Pancreas (tissue), 10 donors: ENCODE results near the gene SYNGR1. TPM values are rescaled to one million over a fixed set of nuclear protein-coding genes. Genes with fewer than 3 reads are reported as not detected.
A peak's percentile ranks its signal among the peaks of the same experiment; 100 is the strongest.

Experiments used
- ATAC-seq, 4 donors: fragments of 200-7000 bp; cut with Tn5 transposase; one replicate each; pipeline versions ENCODE4 v1.8.0 to v1.9.1; 2020; ENCODE audit warnings: mild to moderate bottlenecking in 4 of 4, moderate library complexity in 4 of 4
- DNase-seq, 6 donors: peaks; one replicate each; pipeline ENCODE4 v3.0.0-alpha.2; 2020
- FAIRE-seq: peaks from 2 replicates; lab custom pipeline; 2012; peaks lifted over from hg19 to GRCh38; lab: Jason Lieb, UNC
- H3K27ac ChIP-seq, 4 donors: fragments of 200-600 bp; sonication (generic); 1 replicate in 3 of 4; 2 replicates in 1 of 4; pipeline versions ENCODE4 v1.5.0 to v1.8.0; 2020
- H3K27me3 ChIP-seq, 4 donors: fragments of 200-600 bp; one replicate each; pipeline ENCODE4 v1.8.0; 2021
- H3K36me3 ChIP-seq, 3 donors: fragments of 200-600 bp; sonication (generic) in 1 of 3; one replicate each; pipeline versions ENCODE4 v1.5.0 to v1.8.0; 2020 to 2021
- H3K4me1 ChIP-seq, 3 donors: fragments of 200-600 bp; one replicate each; pipeline ENCODE4 v1.8.0; 2021
- H3K4me3 ChIP-seq, 4 donors: fragments of 200-600 bp; sonication (generic) in 2 of 4; one replicate each; pipeline versions ENCODE4 v1.5.0 to v1.8.0; 2020 to 2021
- H3K9me3 ChIP-seq, 4 donors: fragments of 200-600 bp; one replicate each; pipeline ENCODE4 v1.8.0; 2021
- WGBS, 2 donors: extraction: QIAGEN DNeasy Blood & Tissue Kit; methylation state at CpG; one replicate each; pipeline ENCODE4 v1.1.7; 2013; 5-methylcytosine and 5-hydroxymethylcytosine counted together
- intact Hi-C, 3 donors: fragments of 100-400 bp; cut with DNase I; formaldehyde crosslinking; loops; one replicate each; pipeline versions ENCODE4 v1.11.1 to v1.14.2; 2022
- polyA plus RNA-seq, 2 donors: library from polyadenylated mRNA; stranded (reverse); fragments of 200-250 nt; gene quantifications; one replicate each; pipeline ENCODE4 v1.2.3, GENCODE V29; 2013
- total RNA-seq, 6 donors: library from RNA; stranded (reverse); fragmentation: NEBNext Ultra II Directional in 4 of 6; extraction: Animal tissue kit (Norgen Biotek cat#: 25700) in 4 of 6; gene quantifications; one replicate each; pipeline versions ENCODE4 v1.2.1 to v1.2.4, GENCODE V29; 2021 to 2023
- TF ChIP-seq, protein P1 (sequence below), 4 donors: fragments of 200-600 bp; sonication (generic) in 3 of 4; IDR thresholded peaks; one replicate each; pipeline versions ENCODE4 v1.5.0 to v1.8.0; 2021; ENCODE audit warnings: antibody characterized with exemption in 4 of 4
- donor health status: healthy with polysubstance abuse.
- donor health status: DM: no; HTN: no; CAD: no; lungs with moderate emphysema.
- donor health status: DM: no; HTN: no; CAD: no.
- donor health status: control.
- donor health status: control.
- donor health status: Bipolar disorder and iron deficiency.
- donor health status: DM: yes; HTN: yes; CAD: no.
- donor health status: DM: no; HTN: no; CAD: no.
- donor health status: DM: no; HTN: no; CAD: no.
- donor health status: DM: yes; HTN: yes; CAD: no.

Gene SYNGR1
- total and polyA plus RNA-seq, 8 donors: 12.2 to 26.8 (median 16.5) TPM

DNA sequence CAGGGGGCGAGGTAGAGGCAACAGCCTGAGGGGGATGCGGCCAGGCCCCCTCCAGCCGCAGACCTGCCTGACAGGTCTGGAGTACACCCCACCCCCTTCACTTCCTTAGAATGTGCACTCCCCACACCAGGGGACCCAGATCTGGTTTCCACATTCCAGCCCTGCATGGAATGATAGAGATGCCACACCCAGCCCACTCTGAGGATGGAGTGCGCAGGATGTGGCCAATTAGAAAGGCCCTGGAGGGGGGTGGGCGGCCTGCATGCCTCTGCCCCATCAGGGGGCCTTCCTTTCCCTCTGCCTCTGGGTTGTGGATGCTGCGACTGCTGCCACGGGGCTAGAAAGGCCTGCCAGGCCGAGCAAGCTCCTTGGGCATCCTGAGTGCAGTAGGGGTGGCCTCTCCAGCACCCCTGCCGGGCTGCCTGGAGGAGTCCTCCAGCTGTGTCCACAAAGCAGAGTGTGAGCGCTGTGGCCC lies 78.8 kb downstream of the SYNGR1 start:
- Histone ChIP-seq H3K9me3 (no peaks in the 10 kb centered on the region), H3K4me3 (no peak overlapping the region), H3K27ac (no peak overlapping the region), H3K27me3 (no peaks in the 10 kb centered on the region), H3K36me3 (peaks cover 0 to 56% (median 6%) of the 10 kb centered on the region in 3 donors), H3K4me1 (no peaks in the 10 kb centered on the region)
- TF ChIP-seq, protein P1, sequence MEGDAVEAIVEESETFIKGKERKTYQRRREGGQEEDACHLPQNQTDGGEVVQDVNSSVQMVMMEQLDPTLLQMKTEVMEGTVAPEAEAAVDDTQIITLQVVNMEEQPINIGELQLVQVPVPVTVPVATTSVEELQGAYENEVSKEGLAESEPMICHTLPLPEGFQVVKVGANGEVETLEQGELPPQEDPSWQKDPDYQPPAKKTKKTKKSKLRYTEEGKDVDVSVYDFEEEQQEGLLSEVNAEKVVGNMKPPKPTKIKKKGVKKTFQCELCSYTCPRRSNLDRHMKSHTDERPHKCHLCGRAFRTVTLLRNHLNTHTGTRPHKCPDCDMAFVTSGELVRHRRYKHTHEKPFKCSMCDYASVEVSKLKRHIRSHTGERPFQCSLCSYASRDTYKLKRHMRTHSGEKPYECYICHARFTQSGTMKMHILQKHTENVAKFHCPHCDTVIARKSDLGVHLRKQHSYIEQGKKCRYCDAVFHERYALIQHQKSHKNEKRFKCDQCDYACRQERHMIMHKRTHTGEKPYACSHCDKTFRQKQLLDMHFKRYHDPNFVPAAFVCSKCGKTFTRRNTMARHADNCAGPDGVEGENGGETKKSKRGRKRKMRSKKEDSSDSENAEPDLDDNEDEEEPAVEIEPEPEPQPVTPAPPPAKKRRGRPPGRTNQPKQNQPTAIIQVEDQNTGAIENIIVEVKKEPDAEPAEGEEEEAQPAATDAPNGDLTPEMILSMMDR (IDR thresholded peaks at IDR 0.05): no peak
- DNase-seq (no peak), ATAC-seq (no peak), FAIRE-seq (no peak)
- 86 to 90% methylated on average over 10 of the region's 10 CpGs for WGBS, 2 donors
- intact Hi-C loops: no loop called here

DNA sequence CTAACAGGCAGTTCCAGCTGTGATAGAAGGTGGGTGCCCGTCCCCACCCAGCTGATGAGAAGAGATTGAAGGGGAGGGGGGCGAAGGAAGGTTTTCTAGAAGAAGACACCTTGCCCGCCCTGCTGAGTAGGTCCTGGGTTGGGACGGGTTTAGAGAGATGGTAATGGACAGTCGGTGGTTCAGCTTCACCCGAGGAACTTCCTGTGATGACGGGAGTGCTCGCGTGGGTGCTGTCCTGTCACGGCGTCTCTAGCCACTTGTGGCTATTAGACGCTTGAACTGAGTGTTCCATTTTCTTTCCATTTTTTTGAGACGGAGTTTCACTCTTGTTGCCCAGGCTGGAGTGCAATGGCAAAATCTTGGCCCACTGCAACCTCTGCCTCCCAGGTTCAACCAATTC lies 79.4 kb downstream of the SYNGR1 start:
- FAIRE-seq (no peak), DNase-seq (no peak), ATAC-seq (no peak)
- intact Hi-C loops: no loop called here
- TF ChIP-seq, protein P1 (IDR thresholded peaks at IDR 0.05): no peak
- Histone ChIP-seq H3K27ac (no peak overlapping the region), H3K4me3 (no peak overlapping the region), H3K36me3 (peaks cover 0 to 56% (median 6%) of the 10 kb centered on the region in 3 donors), H3K9me3 (no peaks in the 10 kb centered on the region), H3K27me3 (no peaks in the 10 kb centered on the region), H3K4me1 (no peaks in the 10 kb centered on the region)
- 92 to 93% methylated on average over 13 of the region's 13 CpGs for WGBS, 2 donors

DNA sequence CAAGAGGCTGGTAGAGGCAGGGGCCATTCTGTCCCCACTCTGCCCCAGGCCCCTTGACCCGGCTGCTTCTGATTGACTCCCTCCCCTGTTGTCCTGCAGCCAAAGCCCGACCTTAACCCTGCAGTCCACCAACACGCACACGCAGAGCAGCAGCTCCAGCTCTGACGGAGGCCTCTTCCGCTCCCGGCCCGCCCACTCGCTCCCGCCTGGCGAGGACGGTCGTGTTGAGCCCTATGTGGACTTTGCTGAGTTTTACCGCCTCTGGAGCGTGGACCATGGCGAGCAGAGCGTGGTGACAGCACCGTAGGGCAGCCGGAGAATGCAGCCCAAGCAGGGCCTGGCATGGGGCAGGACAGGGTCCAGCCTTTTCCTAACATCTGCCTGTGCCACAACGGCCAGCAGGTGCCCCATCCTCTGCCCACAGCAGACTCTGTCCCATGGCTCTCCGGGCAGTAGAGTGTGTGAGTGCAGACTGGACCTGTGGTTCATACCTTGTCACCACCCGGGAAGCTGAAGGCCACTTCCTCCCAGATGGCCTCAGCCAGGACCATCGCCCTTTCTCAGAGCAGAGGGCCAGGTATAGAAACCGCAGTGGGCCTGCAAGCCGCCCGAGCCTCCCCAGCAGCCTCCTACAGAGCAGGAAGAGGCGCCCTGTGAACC lies 80.3 kb downstream of the SYNGR1 start:
- H3K4me1 ChIP-seq: no peaks in the 10 kb centered on the region
- ATAC-seq: no peak
- peaks cover 0 to 56% (median 6%) of the 10 kb centered on the region in 3 donors for H3K36me3 ChIP-seq
- no peak overlapping the region for H3K4me3 ChIP-seq
- TF ChIP-seq, protein P1 (IDR thresholded peaks at IDR 0.05): no peak
- WGBS, 2 donors: 87 to 92% methylated on average over 27 of the region's 27 CpGs
- H3K27ac ChIP-seq: peak overlapping the region in 1 of 4 donors; percentile 2
- DNase-seq: peak in 1 of 6 donors; percentile 48
- FAIRE-seq: no peak
- no peaks in the 10 kb centered on the region for H3K27me3 ChIP-seq
- H3K9me3 ChIP-seq: no peaks in the 10 kb centered on the region
- intact Hi-C loops: no loop called here

DNA sequence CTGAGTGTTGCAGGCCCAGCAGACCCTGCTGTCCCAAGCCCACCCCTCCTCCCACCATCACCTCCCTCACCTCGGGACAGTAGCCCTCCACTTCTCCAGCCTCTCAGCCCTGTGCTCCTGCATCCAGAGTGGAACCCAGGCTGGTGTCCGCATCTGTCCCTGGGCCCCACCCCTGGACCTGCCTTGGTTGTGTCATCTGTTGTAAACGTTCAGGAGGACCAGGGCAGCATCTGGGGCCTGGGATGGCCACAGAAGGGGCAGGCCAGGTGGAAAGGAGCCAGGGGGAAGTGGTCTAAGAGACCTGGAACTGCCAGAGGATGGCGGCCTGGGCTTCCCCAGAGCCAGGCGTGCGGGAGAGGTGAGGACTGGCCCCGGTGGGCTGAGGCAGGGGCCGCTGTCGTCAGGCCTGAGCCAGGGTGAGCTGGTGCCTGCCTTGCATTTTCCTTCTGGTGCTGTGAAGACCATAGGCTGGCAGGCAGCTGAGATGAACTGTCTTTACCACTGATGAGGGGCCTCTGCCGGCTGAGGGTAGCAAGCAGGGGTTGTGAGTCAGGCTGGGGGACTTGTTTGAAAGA lies 80.9 kb downstream of the SYNGR1 start:
- 81 to 85% methylated on average over 10 of the region's 10 CpGs for WGBS, 2 donors
- peaks cover 0 to 56% (median 6%) of the 10 kb centered on the region in 3 donors for H3K36me3 ChIP-seq
- no peak for ATAC-seq

More for the DNA sequence above, 80.9 kb downstream of the SYNGR1 start:
- Histone ChIP-seq H3K4me1 (no peaks in the 10 kb centered on the region), H3K4me3 (no peak overlapping the region), H3K27me3 (no peaks in the 10 kb centered on the region), H3K9me3 (no peaks in the 10 kb centered on the region), H3K27ac (peak overlapping the region in 2 of 4 donors; percentile 33 to 57)
- DNase-seq (no peak), FAIRE-seq (no peak)
- intact Hi-C loops: no loop called here
- TF ChIP-seq, protein P1 (IDR thresholded peaks at IDR 0.05): no peak
